Thoracic aorta (tissue), 2 donors: ENCODE data around the gene EEFSEC. TPM values are rescaled to one million over a fixed set of nuclear protein-coding genes. Genes with fewer than 3 reads are reported as not detected.

ENCODE experiments used
- ATAC-seq: fragments of 150-250 bp; one replicate; pipeline ENCODE4 v1.8.0; 2017; ENCODE audit warnings: low read depth; ENCODE audit not compliant: insufficient number of reproducible peaks, low FRiP score
- DNase-seq: peaks from one replicate; pipeline ENCODE4 v3.0.0-alpha.2; 2020; ENCODE audit warnings: low spot score
- H3K27ac ChIP-seq, 2 donors: fragments of 200-600 bp; sonication (generic); 1 replicate in 1 of 2; 2 replicates in 1 of 2; pipeline ENCODE4 v1.5.1; 2016; ENCODE audit warnings: mild to moderate bottlenecking in 2 of 2, moderate library complexity in 2 of 2
- H3K27me3 ChIP-seq: fragments of 200-600 bp; sonication (generic); replicated peaks from 2 replicates; pipeline ENCODE4 v1.6.0; 2016; ENCODE audit warnings: mild to moderate bottlenecking; ENCODE audit not compliant: insufficient read depth
- H3K36me3 ChIP-seq: fragments of 200-600 bp; sonication (generic); one replicate; pipeline ENCODE4 v1.5.1; 2016
- H3K4me1 ChIP-seq, 2 donors: fragments of 200-600 bp; sonication (generic); 1 replicate in 1 of 2; 2 replicates in 1 of 2; pipeline versions ENCODE4 v1.5.1 to v1.6.0; 2016; ENCODE audit warnings: low read depth in 2 of 2, mild to moderate bottlenecking in 1 of 2; ENCODE audit not compliant: control insufficient read depth in 1 of 2
- H3K4me3 ChIP-seq: fragments of 200-600 bp; sonication (generic); 2 replicates; pipeline ENCODE4 v1.5.1; 2016; ENCODE audit warnings: mild to moderate bottlenecking
- H3K9me3 ChIP-seq: fragments of 200-600 bp; sonication (generic); 2 replicates; pipeline ENCODE4 v1.5.1; 2016
- total RNA-seq, 2 donors: library from RNA; depleted of rRNA; stranded (reverse); fragments of >200 nt; gene quantifications; one replicate each; pipeline versions ENCODE4 v1.1.0 to v1.2.3, GENCODE V29; 2016
- TF ChIP-seq, protein P1 (sequence below): fragments of 200-600 bp; sonication (generic); IDR thresholded peaks from one replicate; pipeline ENCODE4 v1.5.1; 2019; ENCODE audit warnings: antibody characterized with exemption

The EEFSEC gene
- total RNA-seq, 2 donors from 2014 or later: 16.1 to 17.5 TPM

DNA sequence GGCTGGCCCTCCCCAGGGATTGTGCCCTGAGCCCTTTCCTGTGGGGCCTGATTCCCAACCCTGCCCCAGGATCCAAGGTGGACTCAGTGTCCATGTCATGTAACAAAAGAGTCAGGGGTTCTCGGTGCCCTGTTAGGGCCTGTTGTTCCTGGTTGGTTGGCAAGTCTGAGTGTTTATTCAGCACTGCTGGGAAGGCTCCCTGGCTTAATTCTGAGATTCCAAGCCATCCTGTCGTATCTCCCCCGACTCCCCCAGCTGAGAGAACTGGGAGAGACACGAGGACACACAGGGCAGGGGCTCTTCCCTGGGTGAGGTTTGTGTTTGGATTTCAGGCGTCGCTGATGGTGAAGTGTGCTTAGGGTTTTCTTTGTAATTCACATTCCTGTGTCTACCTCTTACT is 78.3 kb downstream of the EEFSEC start:
- TF ChIP-seq, protein P1, sequence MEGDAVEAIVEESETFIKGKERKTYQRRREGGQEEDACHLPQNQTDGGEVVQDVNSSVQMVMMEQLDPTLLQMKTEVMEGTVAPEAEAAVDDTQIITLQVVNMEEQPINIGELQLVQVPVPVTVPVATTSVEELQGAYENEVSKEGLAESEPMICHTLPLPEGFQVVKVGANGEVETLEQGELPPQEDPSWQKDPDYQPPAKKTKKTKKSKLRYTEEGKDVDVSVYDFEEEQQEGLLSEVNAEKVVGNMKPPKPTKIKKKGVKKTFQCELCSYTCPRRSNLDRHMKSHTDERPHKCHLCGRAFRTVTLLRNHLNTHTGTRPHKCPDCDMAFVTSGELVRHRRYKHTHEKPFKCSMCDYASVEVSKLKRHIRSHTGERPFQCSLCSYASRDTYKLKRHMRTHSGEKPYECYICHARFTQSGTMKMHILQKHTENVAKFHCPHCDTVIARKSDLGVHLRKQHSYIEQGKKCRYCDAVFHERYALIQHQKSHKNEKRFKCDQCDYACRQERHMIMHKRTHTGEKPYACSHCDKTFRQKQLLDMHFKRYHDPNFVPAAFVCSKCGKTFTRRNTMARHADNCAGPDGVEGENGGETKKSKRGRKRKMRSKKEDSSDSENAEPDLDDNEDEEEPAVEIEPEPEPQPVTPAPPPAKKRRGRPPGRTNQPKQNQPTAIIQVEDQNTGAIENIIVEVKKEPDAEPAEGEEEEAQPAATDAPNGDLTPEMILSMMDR: no peak
- Histone ChIP-seq H3K27ac (peak overlapping the region in 1 of 2 donors; percentile 5), H3K36me3 (no peaks in the 10 kb centered on the region), H3K4me1 (peaks cover 18 to 61% of the 10 kb centered on the region in 2 donors), H3K27me3 (no peaks in the 10 kb centered on the region), H3K9me3 (no peaks in the 10 kb centered on the region), H3K4me3 (no peak overlapping the region)
- DNase-seq: no peak
- no peak for ATAC-seq

DNA sequence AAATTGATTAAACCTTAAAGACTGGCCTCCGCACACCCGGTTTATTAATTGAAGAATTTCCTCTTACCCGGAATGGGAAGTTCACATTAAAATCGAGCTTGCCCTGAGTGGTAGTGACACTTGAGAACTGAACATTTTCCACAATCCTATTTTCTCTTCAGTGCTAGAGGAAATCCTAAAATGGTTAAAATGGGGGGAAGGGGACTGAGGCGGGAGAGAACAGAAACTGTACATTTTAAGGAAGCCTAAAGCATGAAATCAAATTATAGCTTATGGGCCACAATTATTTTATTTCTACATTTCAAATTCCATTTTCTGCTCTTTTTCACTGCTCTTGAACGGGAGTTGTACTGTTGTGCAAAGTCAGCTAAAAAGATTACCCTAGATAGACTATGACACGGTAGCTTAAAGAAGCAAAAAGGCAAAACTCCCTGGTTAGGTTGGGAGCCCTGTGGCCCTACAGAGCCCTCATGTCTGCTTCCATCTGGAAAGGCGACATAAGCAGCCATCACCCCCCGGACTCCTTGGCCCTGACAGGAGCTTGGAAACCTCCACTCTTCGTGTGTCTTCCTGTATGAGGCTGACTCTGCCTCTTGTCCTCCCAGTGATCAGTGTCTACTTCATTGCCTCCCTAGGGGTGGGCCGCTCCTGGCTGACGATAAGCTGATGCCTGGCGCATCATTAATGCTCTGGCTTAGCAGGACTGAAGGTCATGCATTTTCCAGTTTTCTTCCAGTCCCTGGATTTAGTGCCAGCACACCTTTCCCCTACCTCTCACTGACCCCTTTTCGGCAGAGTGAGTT is 79.3 kb downstream of the EEFSEC start:
- TF ChIP-seq, protein P1: no peak
- H3K36me3 ChIP-seq: no peaks in the 10 kb centered on the region
- no peak overlapping the region for H3K4me3 ChIP-seq
- H3K9me3 ChIP-seq: no peaks in the 10 kb centered on the region
- DNase-seq: no peak
- peaks cover 18 to 54% of the 10 kb centered on the region in 2 donors for H3K4me1 ChIP-seq
- H3K27me3 ChIP-seq: no peaks in the 10 kb centered on the region
- H3K27ac ChIP-seq: no peak overlapping the region
- no peak for ATAC-seq

DNA sequence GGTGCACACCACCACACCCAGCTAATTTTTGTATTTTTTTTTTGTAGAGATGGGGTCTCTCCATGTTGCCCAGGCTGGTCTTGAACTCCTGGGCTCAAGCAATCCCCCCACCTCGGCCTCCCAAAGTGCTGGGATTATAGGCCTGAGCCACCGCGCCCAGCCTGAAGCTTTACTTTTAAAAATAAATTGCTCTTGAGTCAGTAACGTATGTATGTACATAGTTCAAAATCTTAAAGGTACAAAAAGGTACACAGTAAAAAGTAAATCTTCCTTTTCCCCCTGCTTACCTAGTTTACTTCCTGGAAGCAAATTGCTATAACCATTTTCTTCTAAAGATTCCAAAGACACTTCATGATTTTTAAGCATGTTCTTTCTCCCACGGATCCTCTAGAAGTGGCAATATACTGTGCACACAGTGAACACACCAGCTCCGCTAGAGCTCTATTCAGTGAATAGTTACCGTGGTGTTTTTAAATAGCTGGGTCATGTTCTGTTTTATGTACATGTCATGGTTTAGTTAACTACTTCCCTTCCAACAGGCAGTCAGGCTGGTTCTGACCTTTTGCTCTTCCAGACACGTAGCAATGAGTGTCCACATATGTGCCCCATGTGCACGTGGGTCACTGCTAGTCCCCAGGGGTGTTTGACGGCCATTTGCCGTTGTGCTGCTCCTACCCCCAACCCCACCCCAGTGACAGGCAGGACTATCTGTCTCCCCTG is 82.1 kb downstream of the EEFSEC start:
- no peak for ATAC-seq
- H3K27ac ChIP-seq: no peak overlapping the region

DNA sequence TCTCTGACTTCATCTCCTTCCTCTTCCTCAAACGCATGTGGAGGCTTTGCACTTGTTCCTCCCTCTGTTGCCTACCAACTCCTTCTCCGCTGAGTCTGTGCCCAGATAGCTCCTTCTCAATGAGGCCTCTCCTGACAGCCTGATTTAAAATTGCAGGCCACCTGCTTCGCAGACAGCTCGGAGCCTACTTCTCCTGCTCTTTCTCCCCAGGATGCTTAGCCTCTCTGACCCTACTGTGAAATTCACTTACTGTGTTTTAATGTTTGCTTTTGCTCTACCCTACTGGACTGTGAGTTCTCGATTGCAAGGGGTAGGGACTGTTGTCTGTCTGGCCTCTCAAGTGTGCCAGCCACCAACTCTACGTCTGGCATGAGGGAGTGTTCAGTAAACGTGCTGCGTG is 83.4 kb downstream of the EEFSEC start:
- TF ChIP-seq, protein P1: no peak
- H3K4me1 ChIP-seq: peaks cover 4 to 26% of the 10 kb centered on the region in 2 donors
- no peaks in the 10 kb centered on the region for H3K36me3 ChIP-seq
- H3K4me3 ChIP-seq: no peak overlapping the region
- H3K27me3 ChIP-seq: no peaks in the 10 kb centered on the region
- DNase-seq: no peak
- no peak overlapping the region for H3K27ac ChIP-seq
- no peak for ATAC-seq
- no peaks in the 10 kb centered on the region for H3K9me3 ChIP-seq

More for the DNA sequence above, 82.1 kb downstream of the EEFSEC start:
- no peaks in the 10 kb centered on the region for H3K36me3 ChIP-seq
- H3K4me1 ChIP-seq: peaks cover 9 to 39% of the 10 kb centered on the region in 2 donors
- no peak for DNase-seq
- H3K4me3 ChIP-seq: no peak overlapping the region
- TF ChIP-seq, protein P1: no peak
- no peaks in the 10 kb centered on the region for H3K9me3 ChIP-seq
- no peaks in the 10 kb centered on the region for H3K27me3 ChIP-seq
